CD4-positive, alpha-beta memory T cell (primary cell): ENCODE measurements around the gene FLYWCH1. TPM values are rescaled to one million over a fixed set of nuclear protein-coding genes. Genes with fewer than 3 reads are reported as not detected.

Source experiments
- CTCF ChIA-PET: fragments of 350-600 bp; sonication (Branson Sonifier 250); formaldehyde crosslinking; loops from one replicate; lab custom pipeline; 2021; ENCODE audit warnings: inconsistent platforms; ENCODE audit not compliant: partially characterized antibody; lab: Charles Lee
- POLR2A ChIA-PET: fragments of 350-600 bp; sonication (Branson Sonifier 250); formaldehyde crosslinking; loops from one replicate; lab custom pipeline; 2021; ENCODE audit not compliant: partially characterized antibody; lab: Charles Lee
- DNase-seq, 5 donors: peaks; one replicate each; pipeline versions ENCODE4 v3.0.0 to v3.0.0-alpha.2; 2020 to 2022; ENCODE audit warnings: mixed read lengths in 1 of 5
- H3K27ac ChIP-seq: one replicate; pipeline ENCODE4 v1.7.0; 2013; ENCODE audit warnings: low read depth, low read length
- H3K27me3 ChIP-seq: 2 replicates; pipeline ENCODE4 v1.7.0; 2013; ENCODE audit warnings: mild to moderate bottlenecking, low read length, moderate library complexity; ENCODE audit not compliant: insufficient read depth
- H3K36me3 ChIP-seq: 2 replicates; pipeline ENCODE4 v1.7.0; 2013; ENCODE audit warnings: mild to moderate bottlenecking, low read length, moderate library complexity; ENCODE audit not compliant: insufficient read depth
- H3K4me1 ChIP-seq: 2 replicates; pipeline ENCODE4 v1.7.0; 2013; ENCODE audit warnings: mild to moderate bottlenecking, low read length, moderate library complexity; ENCODE audit not compliant: insufficient read depth
- H3K4me3 ChIP-seq, 2 donors: one replicate each; pipeline ENCODE4 v1.7.0; 2013; ENCODE audit warnings: low read length in 2 of 2, mild to moderate bottlenecking in 1 of 2
- H3K9me3 ChIP-seq, 2 donors: one replicate each; pipeline ENCODE4 v1.7.0; 2013; ENCODE audit warnings: low read length in 2 of 2, control low read depth in 1 of 2; ENCODE audit not compliant: control insufficient read depth in 1 of 2
- H3K27ac Mint-ChIP-seq, 7 donors: one replicate each; pipeline ENCODE4 v1.8.0; 2020 to 2021; ENCODE audit warnings: mixed read lengths in 7 of 7, mild to moderate bottlenecking in 6 of 7, inconsistent platforms in 3 of 7, moderate library complexity in 3 of 7
- H3K27me3 Mint-ChIP-seq, 2 donors: one replicate each; pipeline ENCODE4 v1.8.0; 2020 to 2021; ENCODE audit warnings: mixed read lengths in 2 of 2
- H3K36me3 Mint-ChIP-seq, 2 donors: one replicate each; pipeline ENCODE4 v1.8.0; 2020 to 2021; ENCODE audit warnings: mixed read lengths in 2 of 2, inconsistent platforms in 1 of 2, mild to moderate bottlenecking in 1 of 2
- H3K4me1 Mint-ChIP-seq, 4 donors: one replicate each; pipeline ENCODE4 v1.8.0; 2020 to 2021; ENCODE audit warnings: mixed read lengths in 4 of 4, mild to moderate bottlenecking in 1 of 4
- H3K4me3 Mint-ChIP-seq, 8 donors: one replicate each; pipeline ENCODE4 v1.8.0; 2020 to 2021; ENCODE audit warnings: mixed read lengths in 8 of 8, mild to moderate bottlenecking in 7 of 8, moderate library complexity in 6 of 8, inconsistent platforms in 3 of 8
- H3K9me3 Mint-ChIP-seq, 8 donors: one replicate each; pipeline ENCODE4 v1.8.0; 2020 to 2021; ENCODE audit warnings: mixed read lengths in 8 of 8, mild to moderate bottlenecking in 5 of 8, inconsistent platforms in 3 of 8, moderate library complexity in 1 of 8
- intact Hi-C: fragments of 100-400 bp; cut with micrococcal nuclease; formaldehyde crosslinking; loops from one replicate; pipeline ENCODE4 v1.15.1; 2023
- polyA plus RNA-seq, 2 donors: library from polyadenylated mRNA; unstranded; fragments of 300-500 nt; fragmentation: Illumina TruSeq; gene quantifications; one replicate each; pipeline ENCODE4 v1.2.3, GENCODE V29; 2021
- total RNA-seq, 2 experiments: library from RNA; stranded (reverse); gene quantifications; one replicate each; pipeline ENCODE4 v1.2.3, GENCODE V29; 2021

FLYWCH1 gene
- total and polyA plus RNA-seq, 4 experiments from 2014 or later = 7.1 to 123 (median 71.3) TPM

DNA sequence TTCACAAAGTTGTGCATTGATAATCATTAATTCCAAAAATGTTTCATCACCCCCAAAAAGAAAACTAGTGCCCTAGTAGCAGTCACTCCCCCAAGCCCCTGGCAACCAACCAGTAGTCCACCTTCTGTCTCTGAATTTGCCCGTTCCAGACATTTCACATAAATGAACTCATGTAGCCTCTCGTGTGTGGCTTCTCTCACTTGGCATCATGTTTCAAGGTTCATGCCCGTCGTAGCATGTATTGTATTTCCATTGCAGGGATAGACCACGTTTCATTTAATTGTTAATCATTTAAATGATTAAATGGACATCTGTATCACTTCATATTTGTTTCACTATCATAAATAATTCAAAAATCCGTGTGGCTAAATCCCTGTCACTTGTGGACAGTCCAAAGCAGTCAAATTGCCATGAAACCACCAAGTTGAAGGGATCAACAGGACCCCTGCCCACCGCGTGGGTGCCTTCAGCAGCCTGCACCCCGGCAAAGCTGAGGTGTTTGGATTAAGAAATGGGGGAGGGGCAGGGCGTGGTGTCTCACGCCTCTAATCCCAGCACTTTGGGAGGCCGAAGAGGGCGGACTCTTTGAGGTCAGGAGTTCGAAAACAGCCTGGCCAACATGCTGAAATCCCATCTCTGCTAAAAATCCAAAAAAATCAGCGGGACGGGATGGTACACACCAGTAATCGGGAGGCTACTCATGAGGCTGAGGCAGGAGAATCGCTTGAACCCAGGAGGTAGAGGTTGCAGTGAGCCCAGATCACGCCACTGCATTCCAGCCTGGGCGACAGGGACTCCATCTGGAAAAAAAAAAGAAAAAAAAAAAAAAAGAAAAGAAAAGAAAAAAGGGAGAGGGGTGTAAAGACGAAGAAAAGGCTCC lies 37.5 kb upstream of the FLYWCH1 start:
- Mint-ChIP-seq H3K27me3 (peaks cover 0 to 2% of the 10 kb centered on the region in 2 donors), H3K27ac (peak overlapping the region in 3 of 7 donors; percentile 12 to 71 (median 36)), H3K4me1 (peaks cover 0 to 4% (median 2%) of the 10 kb centered on the region in 4 donors), H3K36me3 (no peaks in the 10 kb centered on the region), H3K4me3 (peak overlapping the region in 2 of 8 donors; percentile 31 to 36), H3K9me3 (no peaks in the 10 kb centered on the region)
- Histone ChIP-seq H3K27me3 (no peaks in the 10 kb centered on the region), H3K27ac (no peak overlapping the region), H3K9me3 (no peaks in the 10 kb centered on the region), H3K4me1 (peaks cover 4% of the 10 kb centered on the region), H3K36me3 (no peaks in the 10 kb centered on the region), H3K4me3 (no peak overlapping the region)
- DNase-seq = peak in 1 of 5 donors; percentile 14
- intact Hi-C loops = loop anchor here (2.0 kb wide), 1 partner anchor 53 kb away; no protein-coding TSS in a partner anchor
- ChIA-PET CTCF (interaction anchor here (0.6 to 3.1 kb wide), 6 partner anchors 33 to 669 kb away, joined by 3 to 16 read pairs (median 4); partner anchors contain the start of gene MLST8), POLR2A (interaction anchor here (1.5 kb wide), 1 partner anchor 9 kb away, joined by 4 read pairs; the partner anchor contains the start of gene FLYWCH2)

DNA sequence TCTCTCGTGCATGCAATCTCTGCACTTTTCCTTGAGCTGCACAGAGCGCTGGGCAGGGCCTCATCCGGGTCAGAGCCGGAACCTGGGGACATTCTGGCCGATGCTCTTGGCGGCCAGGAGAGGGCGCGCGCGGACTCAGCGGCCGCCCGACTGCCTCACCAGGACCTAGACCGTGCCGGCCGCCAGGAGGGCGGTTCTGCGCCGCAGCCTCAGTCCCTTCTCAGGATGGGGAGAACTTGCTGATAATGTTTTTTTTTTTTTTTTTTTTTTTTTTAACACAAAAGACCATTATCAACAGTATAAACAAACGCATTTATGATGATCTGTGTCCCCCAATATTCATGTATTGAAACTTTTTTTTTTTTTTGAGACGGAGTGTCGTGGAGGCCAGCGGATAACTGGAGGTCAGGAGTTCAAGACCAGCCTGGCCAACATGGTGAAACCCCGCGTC lies 36.8 kb upstream of the FLYWCH1 start:
- H3K9me3 Mint-ChIP-seq = no peaks in the 10 kb centered on the region
- no peaks in the 10 kb centered on the region for H3K36me3 Mint-ChIP-seq
- peak overlapping the region in 3 of 7 donors; percentile 12 to 71 (median 68) for H3K27ac Mint-ChIP-seq
- H3K4me3 Mint-ChIP-seq = no peak overlapping the region
- ChIA-PET POLR2A (no interaction called here), CTCF (interaction anchor here (0.6 to 3.1 kb wide), 7 partner anchors 33 to 670 kb away, joined by 3 to 16 read pairs (median 4); partner anchors contain the start of gene MLST8)
- Histone ChIP-seq H3K36me3 (no peaks in the 10 kb centered on the region), H3K4me1 (peaks cover 4% of the 10 kb centered on the region), H3K4me3 (no peak overlapping the region), H3K9me3 (no peaks in the 10 kb centered on the region), H3K27ac (no peak overlapping the region), H3K27me3 (no peaks in the 10 kb centered on the region)
- peaks cover 0 to 2% of the 10 kb centered on the region in 2 donors for H3K27me3 Mint-ChIP-seq
- intact Hi-C loops = loop anchor here (1.0 to 2.0 kb wide), 2 partner anchors 44 to 52 kb away; no protein-coding TSS in a partner anchor
- peak; percentile 53 to 64 (median 57) for DNase-seq
- H3K4me1 Mint-ChIP-seq = peaks cover 0 to 4% (median 2%) of the 10 kb centered on the region in 4 donors

DNA sequence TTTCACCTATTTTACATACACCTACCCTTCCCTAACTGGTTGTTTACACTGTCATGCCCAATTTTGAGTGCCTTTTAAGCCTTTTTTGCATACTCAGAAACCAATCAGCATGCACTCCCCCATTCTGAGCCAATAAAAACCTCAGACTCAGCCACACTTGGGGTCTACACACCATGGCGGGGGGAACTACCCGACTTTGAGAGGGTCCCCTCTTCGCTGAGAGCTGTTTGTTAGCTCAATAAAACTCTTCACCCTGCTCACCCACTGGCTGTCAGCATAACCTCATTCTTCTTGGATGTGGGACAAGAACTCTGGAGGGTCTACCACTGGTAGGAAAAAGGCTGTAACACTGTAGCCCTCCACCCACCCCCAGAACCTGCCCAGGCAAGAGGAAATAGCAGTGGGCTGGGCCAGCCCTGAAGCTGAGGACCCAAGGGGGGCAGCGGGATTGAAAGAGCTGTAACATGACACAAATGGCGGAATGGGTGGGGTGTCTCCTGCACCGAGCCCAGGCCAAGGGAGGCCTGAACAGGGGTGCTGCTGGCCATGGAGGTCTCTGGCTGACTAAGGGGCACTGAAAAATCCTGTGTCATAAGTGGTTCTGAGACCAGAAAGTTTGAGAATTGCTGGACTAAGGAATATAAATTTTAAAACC lies 31.8 kb upstream of the FLYWCH1 start:
- no peaks in the 10 kb centered on the region for H3K36me3 ChIP-seq
- Mint-ChIP-seq H3K36me3 (peaks cover 0 to 6% of the 10 kb centered on the region in 2 donors), H3K27me3 (peaks cover 0 to 2% of the 10 kb centered on the region in 2 donors), H3K9me3 (no peaks in the 10 kb centered on the region), H3K4me1 (peaks cover 8 to 17% (median 11%) of the 10 kb centered on the region in 4 donors), H3K4me3 (peak overlapping the region in 2 of 8 donors; percentile 46 to 66), H3K27ac (peak overlapping the region in 2 of 7 donors; percentile 32 to 48)
- intact Hi-C loops = loop anchor here (5.0 kb wide), 1 partner anchor 87 kb away; the partner anchor contains the start of gene PAQR4
- H3K9me3 ChIP-seq = no peaks in the 10 kb centered on the region
- H3K4me3 ChIP-seq = no peak overlapping the region
- POLR2A ChIA-PET = interaction anchor here (1.3 to 1.6 kb wide), 2 partner anchors 9 to 12 kb away, joined by 3 to 5 read pairs; no protein-coding TSS in a partner anchor
- no peaks in the 10 kb centered on the region for H3K27me3 ChIP-seq
- no peak for DNase-seq
- peaks cover 7% of the 10 kb centered on the region for H3K4me1 ChIP-seq
- CTCF ChIA-PET = interaction anchor here (1.0 to 1.7 kb wide), 4 partner anchors 12 to 47 kb away, joined by 3 to 6 read pairs (median 4); no protein-coding TSS in a partner anchor
- no peak overlapping the region for H3K27ac ChIP-seq

DNA sequence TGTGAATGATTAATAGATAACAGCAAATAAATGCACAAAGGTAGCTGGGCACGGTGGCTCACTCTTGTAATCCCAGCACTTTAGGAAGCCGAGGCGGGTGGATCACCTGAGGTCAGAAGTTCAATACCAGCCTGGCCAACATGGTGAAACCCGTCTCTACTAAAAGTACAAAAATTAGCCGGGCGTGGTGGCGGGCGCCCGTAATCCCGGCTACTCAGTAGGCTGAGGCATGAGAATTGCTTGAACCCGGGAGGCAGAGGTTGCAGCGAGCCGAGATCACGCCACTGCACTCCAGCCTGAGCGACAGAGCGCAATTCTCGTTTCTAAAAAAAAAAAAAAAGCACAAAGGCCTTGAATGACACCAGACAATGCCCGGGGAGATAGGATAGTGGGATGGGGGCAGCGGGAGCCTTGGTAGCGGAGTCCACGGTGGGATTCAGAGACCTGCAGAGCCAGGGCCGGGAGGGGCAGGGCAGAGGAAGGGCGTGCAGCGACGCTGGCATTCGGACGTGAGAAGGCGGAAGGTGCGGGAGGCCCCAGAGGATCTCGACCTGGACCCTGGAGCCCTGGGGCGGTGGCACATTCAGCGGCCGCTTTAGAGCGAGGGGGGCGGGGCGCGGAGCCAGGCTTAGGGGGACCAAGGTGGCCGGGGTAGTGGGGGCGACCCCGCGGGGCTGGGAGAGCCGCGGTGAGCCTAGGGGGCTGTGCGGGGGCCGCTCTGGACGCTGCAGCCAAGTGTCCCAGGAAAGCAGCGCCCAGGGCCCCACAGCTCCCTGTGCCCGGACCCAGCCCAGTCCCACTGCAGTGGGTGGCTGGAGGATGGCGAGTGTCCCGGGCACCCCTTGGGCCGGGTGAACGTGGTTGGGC lies 29.7 kb upstream of the FLYWCH1 start:
- POLR2A ChIA-PET = interaction anchor here (0.7 to 2.6 kb wide), 16 partner anchors 12 to 1207 kb away, joined by 3 to 54 read pairs (median 5); partner anchors contain the start of genes ELOB, FLYWCH1, KCTD5 and KREMEN2
- peaks cover 7% of the 10 kb centered on the region for H3K4me1 ChIP-seq
- no peaks in the 10 kb centered on the region for H3K9me3 ChIP-seq
- intact Hi-C loops = loop anchor here (1.0 to 5.0 kb wide), 2 partner anchors 14 to 85 kb away; partner anchors contain the start of gene PAQR4
- Mint-ChIP-seq H3K4me1 (peaks cover 8 to 25% (median 16%) of the 10 kb centered on the region in 4 donors), H3K4me3 (peak overlapping the region; percentile 90 to 95 (median 92)), H3K27ac (peak overlapping the region; percentile 98 to 99 (median 98)), H3K9me3 (no peaks in the 10 kb centered on the region), H3K27me3 (no peaks in the 10 kb centered on the region), H3K36me3 (peaks cover 0 to 6% of the 10 kb centered on the region in 2 donors)
- no peaks in the 10 kb centered on the region for H3K36me3 ChIP-seq
- H3K27ac ChIP-seq = peak overlapping the region; percentile 88
- H3K27me3 ChIP-seq = no peaks in the 10 kb centered on the region
- CTCF ChIA-PET = interaction anchor here (0.8 to 2.3 kb wide), 8 partner anchors 9 to 38 kb away, joined by 3 to 11 read pairs (median 6); partner anchors contain the start of gene FLYWCH1
- DNase-seq = peak in 2 of 5 donors; percentile 35 to 64
- H3K4me3 ChIP-seq = peak overlapping the region; percentile 61 to 88

DNA sequence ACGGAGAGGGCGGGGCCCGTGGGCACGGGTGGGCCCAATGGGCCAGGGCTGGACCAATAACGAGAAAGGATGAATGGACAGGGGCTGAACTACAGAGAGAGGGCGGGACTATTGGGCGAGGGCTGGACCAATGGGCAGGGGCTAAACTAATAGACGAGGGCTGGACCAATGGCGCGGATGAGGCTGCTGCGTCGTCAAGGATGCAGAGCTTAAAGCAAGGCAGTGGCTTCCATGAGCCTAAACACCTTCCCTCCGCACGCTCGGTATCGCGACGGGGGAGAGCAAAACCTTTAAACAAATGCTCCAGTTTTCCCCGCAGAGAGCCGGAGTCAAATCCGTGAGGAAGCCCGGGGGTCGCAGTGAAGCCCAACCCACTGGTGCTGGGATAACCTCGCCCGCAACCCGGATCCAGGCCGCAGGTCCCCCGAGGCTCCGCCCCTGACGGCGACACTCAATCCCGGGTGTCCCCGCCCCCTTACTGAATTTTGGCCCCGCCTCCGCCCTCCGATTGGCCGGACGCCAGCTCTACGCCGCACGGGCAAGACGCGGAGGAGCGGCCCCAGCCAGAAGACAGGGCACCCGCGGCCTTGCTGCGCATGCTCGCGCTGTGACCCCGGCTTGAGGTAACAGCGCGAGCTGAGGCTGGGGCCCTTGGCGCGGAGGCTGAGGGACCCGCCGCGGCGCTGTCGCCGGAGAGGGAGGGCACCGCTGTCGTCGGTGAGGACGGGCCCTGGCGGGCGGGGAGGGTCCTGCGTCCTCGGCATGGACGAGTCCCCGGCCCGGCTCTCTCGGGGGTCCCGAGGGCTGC lies 28.9 kb upstream of the FLYWCH1 start, which contains the start of gene FLYWCH2:
Gene FLYWCH2, plus strand, starts transcription at position 566 of the 808 bp plus-strand sequence. CDS start 13,235 bp downstream, outside the sequence.
- POLR2A ChIA-PET = interaction anchor here (0.7 to 2.6 kb wide), 26 partner anchors 10 to 1177 kb away, joined by 3 to 54 read pairs (median 4); partner anchors contain the start of genes ELOB, FLYWCH1, KCTD5 and KREMEN2

More for the DNA sequence above, 28.9 kb upstream of the FLYWCH1 start, which contains the start of gene FLYWCH2:
- Histone ChIP-seq H3K9me3 (no peaks in the 10 kb centered on the region), H3K4me3 (peak within 1 kb of the TSS; percentile 61 to 88), H3K27ac (peak within 1 kb of the TSS; percentile 88), H3K36me3 (no peaks in the 10 kb centered on the region), H3K4me1 (peaks cover 7% of the 10 kb centered on the region), H3K27me3 (no peaks in the 10 kb centered on the region)
- Mint-ChIP-seq H3K4me3 (peak within 1 kb of the TSS; percentile 90 to 95 (median 92)), H3K4me1 (peaks cover 8 to 25% (median 16%) of the 10 kb centered on the region in 4 donors), H3K9me3 (no peaks in the 10 kb centered on the region), H3K27ac (peak within 1 kb of the TSS; percentile 98 to 99 (median 98)), H3K27me3 (no peaks in the 10 kb centered on the region), H3K36me3 (peaks cover 0 to 6% of the 10 kb centered on the region in 2 donors)
- DNase-seq = peak; percentile 99 to 100 (median 100)
- intact Hi-C loops = loop anchor here (1.0 to 5.0 kb wide), 4 partner anchors 15 to 84 kb away; partner anchors contain the start of genes FLYWCH1 and PAQR4
- CTCF ChIA-PET = interaction anchor here (0.7 to 2.3 kb wide), 14 partner anchors 10 to 44 kb away, joined by 3 to 11 read pairs (median 5); partner anchors contain the start of gene FLYWCH1
